ENCODE measurements around the gene SLC6A3.

SLC6A3 gene

GRCh38 chr5:1404062-1404461 lies 41.2 kb downstream of the SLC6A3 start:
- DNase-seq, result no peak

GRCh38 chr5:1402611-1403255 lies 42.5 kb downstream of the SLC6A3 start:
- no peak for DNase-seq

DNA sequence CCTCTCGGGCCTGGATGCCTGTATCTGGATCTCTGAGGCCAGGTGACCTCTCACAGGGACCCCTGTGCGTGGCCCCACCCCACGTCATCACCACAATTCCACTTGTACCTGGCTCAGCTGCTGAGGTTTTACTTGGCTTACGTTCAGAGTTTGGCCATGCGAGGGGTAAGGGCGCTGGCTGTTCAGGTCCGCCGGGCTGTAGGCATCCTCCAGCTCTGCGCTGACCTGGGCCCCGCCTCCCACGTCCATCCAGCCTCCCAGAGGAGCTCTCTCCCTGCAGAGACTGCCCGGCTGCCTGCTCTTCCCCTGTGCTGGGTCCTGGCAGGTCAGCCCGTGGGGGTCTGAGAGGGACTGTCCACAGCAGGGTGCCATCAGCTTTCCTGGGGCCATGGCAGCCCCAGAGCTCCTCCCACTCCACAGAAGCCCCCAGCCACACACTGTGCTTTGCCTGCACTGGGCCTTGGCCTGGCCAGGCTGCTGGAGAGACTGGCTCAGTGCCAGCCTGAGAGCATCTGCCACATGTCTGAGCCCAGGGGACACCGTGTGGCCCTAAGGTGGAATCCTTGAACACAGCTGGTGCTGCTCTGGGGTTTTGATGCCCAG lies 43.6 kb downstream of the SLC6A3 start:
- DNase-seq, result no peak

GRCh38 chr5:1400936-1401335 lies 44.3 kb downstream of the SLC6A3 start:
- DNase-seq, result no peak

GRCh38 chr5:1400211-1400855 lies 44.9 kb downstream of the SLC6A3 start:
- DNase-seq, result no peak

- no peak for DNase-seq
These were observed 45.5 kb downstream of the SLC6A3 start for GRCh38 chr5:1399737-1400136.

- DNase-seq, result no peak
These were observed 48.9 kb downstream of the SLC6A3 start for GRCh38 chr5:1396293-1396816.

GRCh38 chr5:1394881-1395860 lies 50.1 kb downstream of the SLC6A3 start:
- DNase-seq, result no peak

- DNase-seq, result no peak
These were observed 51.4 kb downstream of the SLC6A3 start for GRCh38 chr5:1393571-1394501.

DNA sequence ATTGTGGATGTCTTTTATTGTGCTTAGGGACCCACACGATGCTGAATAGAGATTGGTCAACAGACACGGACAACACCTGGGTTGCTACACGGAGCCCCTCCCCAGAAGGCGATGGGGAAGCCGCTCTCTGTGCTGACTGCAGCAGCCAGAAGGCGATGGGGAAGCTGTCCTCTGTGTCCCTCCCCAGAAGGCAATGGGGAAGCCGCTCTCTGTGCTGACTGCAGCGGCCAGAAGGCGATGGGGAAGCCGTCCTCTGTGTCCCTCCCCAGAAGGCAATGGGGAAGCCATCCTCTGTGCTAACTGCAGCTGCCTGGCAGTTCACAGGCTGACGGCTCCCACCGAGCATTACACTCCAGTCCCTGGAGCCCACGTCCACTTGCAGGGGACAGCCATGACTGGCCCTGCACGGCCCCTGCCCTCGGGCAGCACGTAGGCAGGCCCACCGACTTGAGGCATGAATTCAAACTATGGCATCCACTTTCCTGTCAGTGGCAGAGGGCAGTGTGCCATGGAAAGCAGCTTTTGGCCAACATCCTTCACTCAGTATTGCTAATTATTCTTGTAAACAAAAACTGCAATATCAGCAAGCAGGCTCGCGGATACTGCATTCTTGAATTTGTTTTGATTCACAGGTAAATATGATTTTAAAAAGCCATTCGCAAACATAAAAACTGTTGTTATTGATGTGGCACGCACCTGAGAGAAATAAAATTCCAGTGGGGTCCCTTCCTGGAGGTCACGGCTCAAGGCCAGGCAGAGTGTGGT lies 52.3 kb downstream of the SLC6A3 start:
- no peak for DNase-seq

GRCh38 chr5:1392261-1392660 lies 53.0 kb downstream of the SLC6A3 start:
- no peak for DNase-seq

DNA sequence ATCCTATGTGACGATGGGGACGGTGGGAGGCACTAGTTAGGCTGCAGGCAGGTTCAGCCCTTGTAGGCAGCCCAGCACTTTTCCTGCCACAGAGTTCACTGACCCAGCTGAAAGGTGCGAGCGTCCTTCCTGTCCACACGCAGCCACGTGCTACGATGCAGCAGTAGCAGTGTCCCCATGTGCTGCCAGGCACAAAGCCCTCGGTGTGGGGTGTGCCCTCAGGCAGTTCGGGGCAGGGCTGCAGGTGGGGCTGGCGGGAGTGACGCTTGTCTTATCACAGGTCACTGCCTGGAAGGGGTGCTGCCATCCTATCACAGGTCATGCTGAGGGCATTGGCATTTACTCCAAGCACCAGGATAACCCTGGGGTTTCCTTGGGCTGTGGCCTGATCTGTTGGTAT lies 53.5 kb downstream of the SLC6A3 start:
- no peak for DNase-seq

- DNase-seq, result no peak
These were observed 54.2 kb downstream of the SLC6A3 start for GRCh38 chr5:1390861-1391600.

DNA sequence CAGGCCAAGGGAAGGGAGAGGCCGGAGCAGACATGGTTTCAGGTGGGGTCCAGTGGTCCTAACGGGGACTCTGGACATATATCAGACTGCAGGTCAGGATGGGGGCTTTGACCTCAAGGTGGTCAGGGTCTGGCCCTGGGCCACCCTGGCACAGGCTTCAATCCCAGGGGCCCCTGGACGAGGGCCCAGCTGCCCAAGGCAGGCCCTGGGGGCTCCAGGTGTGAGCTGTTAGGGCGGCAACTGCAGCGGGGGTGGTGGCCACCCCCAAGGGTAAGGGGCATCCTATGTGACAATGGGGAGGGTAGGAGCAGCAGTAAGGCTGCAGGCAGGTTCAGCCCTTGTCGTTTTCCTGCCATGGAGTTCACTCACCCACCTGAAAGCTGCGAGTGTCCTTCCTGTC lies 54.9 kb downstream of the SLC6A3 start:
- no peak for DNase-seq

DNA sequence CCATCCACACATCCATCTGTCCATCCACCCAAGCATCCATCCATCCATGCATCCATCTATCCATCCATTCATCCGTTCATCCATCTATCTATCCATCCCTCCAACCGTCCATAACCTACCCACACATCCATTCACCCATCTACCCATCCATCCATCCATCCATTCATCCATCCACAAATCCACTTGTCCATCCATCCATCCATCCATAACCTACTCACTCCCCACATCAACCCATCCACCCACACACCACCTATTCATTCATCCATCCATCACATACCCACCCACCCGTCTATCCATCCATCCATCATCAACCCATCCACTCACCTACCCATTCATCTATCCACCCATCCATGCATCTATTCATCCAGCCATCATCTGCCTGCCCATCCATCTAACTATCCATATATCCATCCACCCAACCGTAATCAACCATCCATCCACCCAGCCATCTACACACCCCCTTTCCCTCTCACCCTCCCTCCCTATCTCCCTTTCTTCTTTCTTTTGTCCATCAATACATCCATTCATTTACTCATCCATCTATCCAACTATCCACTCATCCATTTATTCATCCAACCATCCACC lies 56.8 kb downstream of the SLC6A3 start:
- DNase-seq, result no peak

DNA sequence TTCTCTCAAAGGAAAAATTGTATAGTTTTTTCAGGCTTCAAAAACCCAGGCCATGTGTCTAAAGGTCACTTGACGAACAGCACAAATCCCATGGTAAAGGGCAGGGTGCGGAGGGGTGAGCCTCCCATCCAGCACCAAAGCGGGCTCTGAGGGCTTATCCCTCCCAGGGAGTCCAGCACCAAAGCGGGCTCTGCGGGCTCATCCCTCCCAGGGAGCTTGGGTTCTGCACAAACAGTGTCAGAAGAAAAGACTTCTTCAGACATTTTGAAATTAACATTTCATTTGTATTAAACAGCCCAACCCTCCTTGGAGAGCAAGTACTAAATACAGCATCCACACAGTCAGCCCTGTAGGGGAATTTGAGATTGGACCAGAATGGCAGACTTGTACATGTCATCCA lies 57.4 kb downstream of the SLC6A3 start:
- DNase-seq, result no peak

DNA sequence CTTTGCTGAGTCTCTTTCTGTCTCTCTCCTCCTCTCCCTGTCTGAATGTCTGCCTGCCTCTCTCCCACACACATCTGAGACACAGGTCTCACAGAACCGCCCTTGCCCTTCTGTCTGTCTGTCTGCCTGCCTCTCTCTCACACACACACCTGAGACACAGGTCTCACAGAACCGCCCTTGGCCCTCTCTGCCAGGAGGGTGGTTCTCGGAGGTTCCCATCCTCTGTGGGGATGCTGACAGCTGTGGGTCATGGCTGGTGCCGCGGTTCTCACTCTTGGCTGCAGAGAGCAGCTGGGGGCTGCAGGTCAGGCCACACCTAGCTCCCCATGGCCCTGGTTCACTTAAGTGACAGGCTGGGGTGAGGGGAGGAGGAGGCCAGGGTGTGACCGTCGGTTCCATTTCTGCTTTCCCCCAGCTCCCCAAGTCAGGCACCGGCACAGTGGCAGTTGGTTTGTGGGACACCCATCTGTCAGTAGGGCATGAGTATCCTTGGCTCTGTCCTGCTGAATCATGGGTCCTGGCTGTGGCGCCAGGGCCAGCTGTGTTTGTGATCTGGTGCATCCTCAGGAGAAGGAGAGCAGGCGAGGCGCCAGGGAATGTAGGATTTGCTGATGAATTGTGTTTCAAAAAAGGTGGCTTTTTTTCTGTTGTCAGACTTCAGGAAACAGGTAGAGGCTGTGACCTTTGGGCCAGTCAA lies 58.0 kb downstream of the SLC6A3 start:
- no peak for DNase-seq

DNA sequence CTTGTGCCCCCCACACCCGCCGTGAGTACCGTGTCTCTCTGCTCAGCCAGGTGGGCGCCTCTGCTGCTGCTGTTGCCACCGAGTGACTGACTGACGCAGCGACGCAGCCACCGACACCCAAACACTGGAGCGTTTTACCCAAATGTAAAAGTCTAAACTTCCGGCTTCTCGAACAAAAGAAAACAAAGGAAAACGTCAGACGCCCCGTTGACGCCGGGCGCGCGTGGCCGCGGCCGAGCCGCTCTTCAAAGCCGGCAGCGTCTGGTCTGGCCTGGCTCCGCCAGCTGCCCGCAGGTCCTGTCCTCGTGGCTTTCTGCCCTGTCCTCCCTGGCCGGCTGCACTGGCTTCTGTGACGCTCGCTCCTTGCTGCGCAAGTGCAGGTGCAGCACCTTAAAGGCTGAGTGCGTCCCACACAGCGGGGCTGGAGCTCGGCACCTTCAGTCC lies 58.9 kb downstream of the SLC6A3 start:
- DNase-seq, result peak; percentile 60
